Measurements from ENCODE around the gene CHERP.
"Not testable (repeated sequence)": the region's sequence is repeated elsewhere in the genome, so short reads cannot be mapped to it uniquely, and the experiment has no call there.

CHERP gene

DNA sequence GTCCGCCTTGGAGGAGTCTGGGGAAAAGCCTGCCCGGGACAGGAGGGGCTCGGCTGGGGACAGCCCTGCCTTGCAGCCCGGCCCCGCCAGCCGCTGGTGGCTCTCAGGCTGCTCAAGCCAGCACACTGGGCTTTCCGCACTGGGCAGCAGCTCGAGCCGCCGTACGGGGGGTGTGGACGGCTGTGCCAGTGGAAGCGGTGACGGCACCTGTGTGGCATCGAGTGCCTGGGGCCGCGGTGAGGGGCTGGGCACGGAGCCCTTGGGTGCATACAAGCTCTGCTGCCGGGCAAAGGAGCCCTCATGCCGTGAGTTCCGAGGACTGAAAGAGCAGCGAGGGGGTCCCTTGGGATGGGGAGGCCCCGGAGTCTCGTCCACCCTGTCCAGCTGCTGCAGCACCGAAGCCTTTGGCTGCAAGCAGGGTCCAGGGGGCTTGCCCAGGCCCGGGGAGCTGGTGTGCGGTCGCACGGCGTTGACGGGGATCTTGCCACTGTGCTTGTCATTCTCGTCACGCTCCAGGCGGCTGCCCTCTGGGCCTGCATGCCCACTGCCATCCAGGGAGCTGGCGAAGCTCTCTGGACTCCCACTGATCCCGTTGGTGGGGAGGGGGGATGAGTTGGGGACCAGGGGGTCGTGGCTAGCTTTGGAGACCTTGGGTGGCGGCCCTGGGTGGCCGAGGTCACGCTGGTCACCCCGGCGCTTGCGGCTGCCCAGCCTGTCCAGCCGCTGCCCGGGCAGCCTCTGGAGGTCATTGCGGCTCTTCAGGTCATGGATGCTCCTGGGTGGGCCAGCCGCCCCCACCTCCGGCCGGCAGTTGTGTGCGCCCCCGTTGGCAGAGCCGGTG, 34.7 kb upstream of the CHERP start:
- no peak for DNase-seq (ENCODE audit: low spot score)

DNA sequence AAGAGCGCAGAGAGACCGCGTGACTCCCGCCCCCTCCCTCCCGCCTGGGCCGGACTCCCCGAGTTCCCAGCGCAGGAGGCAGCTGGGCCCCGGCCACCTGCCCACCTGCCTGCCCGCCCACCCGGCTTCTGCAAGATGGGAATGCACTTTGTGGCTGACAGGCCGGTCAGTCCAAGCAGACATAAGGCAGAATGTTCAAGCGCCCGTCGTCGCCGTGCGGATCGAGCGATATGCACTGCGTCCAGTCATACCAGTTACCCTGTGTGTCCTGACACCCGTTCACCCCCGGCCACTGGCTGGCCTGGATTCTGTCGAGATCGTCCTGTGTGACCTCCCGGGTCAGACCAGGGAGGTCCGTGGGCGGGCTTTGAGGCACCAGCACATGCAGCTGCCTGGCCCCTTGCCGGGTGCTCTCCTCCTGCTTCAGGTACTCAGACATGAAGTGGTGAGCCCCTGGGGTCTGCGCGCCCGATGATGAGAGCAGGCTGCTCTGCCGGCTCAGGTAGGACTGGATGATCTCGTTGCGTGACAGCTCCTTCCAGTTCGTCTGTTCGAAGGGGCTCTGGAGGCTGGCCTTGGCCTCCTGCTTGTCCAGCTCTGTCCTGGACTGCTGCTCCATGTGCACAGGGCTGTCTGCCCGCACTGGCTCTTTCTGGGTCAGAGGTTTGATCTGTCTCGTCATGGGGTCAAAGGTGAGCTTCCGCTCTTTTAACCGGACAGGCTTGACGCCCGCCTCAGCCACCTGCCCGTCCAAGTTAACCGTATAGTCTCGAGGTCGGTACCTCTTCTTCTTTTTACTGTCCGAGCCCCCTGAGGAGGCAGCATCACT, 33.8 kb upstream of the CHERP start:
- no peak for DNase-seq (ENCODE audit: low spot score)

DNA sequence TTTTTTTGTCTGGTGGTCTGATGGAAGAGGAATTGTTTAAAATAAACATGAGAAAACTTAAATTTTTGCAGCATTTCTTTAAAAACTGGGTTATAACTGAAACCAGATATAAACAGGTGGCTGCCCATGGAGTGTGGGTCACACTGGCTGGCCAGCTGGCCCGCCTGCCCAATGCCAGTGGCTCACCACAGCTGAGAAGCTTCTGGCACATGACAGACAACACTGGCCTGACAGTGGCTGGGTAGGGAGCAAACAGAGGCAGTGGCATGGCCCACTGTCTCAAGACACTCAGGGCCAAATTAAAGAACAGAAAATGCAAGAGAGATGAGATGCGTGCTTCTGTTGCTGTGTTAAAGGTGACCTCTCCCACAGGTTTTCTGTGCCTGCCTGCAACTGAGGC, 33.0 kb upstream of the CHERP start:
- DNase-seq (ENCODE audit: low spot score), result no peak

DNA sequence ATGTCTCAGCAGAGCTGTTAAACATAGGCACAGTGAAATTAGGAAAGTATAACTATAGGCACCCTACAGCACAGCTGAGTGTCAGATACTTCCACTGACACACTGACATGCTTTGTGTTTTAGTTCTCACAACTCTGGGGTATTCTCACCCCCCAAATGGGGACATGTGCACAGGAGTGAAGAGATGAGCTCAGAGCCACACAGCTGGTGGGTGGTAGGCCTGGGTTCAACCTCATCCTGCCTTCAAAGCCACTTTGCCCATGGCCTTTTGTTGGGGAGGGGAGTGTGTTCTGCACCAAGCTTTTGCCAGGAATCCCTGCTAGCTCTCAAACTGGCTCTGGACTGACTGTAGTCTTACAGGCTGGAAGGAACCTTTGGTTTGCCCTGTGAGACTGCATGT, 31.7 kb upstream of the CHERP start:
- DNase-seq (ENCODE audit: low spot score), result no peak

DNA sequence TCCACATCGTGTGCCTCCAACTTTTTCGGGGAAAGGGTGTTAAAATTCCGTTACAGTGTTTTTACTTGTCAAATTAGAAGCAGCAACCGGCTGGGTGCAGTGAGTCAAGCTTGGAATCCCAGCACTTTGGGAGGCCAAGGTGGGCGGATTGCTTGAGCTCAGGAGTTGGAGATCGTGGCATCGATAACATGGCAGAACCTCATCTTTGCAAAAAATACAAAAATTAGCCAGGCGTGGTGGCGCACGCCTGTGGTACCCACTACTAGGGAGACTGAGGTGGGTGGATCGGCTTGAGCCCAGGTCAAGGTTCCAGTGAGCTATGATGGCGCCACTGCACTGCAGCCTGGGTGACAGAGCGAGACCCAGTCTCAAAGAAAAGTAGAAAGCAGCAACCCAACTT, 31.1 kb upstream of the CHERP start:
- no peak for DNase-seq (ENCODE audit: low spot score)

DNA sequence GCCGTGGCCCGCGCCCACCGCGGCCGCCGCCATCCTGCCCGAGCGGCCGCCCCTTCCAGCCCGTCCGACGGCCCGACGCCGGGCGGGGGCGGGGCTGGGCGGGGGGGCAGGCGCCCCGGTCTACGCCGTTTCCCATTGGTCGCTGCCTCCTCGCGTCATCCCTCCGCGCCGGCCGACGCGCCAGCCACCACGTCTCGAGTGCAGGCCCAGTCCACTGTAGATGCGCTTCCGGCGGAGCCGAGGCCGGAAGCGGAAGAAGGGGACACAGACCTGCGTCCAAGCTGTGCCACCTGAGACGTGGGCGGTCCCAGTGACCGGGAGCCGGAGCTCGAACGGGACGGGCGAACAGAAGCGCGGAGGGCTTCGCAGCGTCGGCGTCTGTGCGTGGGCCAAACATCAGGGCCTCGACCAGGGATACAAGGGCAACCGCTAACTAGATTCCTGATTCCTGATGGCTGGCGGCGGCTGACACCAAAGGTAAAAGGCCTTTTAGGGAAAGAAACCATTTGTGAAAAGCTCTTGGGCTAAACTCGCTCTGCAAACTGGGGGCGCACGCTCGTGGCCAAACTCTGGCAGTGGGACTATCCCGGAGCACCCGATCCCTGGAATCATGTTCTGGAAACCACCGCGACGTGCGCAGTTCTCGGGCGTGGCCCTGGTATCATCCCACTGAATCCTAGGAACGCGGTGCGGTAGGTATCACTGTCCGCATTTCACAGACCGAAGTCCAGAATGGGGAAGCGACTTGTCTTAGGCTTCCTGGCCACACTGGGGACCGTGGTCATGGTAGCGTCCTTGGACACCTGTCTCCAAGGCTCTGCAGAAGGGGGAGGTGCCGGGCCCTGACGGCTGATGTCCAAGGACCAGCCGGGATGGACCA, 30.3 kb upstream of the CHERP start, which contains the start of gene SLC35E1:
SLC35E1 (minus strand) TSS at position 84 of the 880 bp plus-strand sequence; CDS start at position 33, 51 bp downstream.
- DNase-seq (ENCODE audit: low spot score), result peak; percentile 100

DNA sequence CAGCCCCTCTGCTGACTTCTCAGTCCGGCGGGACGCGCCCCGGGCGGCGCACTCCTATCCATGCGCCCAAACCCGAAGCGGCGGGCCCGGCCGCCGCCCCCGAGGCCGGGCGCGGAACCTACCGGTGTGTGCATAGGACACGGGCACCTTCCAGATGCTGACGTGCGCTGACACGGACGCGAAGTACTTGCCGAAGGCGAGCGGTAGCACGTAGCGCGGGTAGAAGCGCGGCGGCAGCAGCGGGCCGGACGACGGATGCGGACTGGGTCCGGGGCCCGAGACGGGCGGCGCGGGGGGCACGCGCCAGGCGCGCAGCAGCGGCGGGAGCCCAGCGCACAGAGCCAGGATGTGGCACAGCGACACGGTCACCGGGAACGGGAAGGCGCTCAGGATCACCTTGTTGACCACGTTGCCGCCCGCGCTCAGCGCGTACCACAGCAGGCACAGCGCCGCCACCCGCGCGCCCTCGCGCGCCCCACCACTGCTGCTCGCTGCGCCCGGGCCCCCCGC, 29.6 kb upstream of the CHERP start:
- DNase-seq (ENCODE audit: low spot score), result peak; percentile 47

DNA sequence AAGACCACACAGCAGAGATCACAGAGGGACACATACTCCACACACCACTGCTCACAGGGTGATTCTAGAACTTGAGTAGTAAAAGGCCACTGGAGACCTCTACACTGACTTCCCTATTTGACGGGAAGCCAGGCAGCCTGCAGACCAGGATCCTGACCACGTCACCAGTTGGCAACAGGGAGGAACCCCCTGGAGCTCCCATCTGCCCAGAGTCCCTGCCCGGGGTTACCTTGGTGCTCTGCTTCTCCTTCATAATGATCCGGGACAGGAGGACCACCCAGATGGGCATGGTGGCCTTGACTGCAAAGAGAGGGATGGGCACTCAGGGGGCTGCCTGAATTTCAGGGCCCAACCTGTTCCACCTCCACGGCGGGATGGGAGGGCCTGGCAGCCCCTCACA, 29.0 kb upstream of the CHERP start:
- DNase-seq (ENCODE audit: low spot score), result no peak

DNA sequence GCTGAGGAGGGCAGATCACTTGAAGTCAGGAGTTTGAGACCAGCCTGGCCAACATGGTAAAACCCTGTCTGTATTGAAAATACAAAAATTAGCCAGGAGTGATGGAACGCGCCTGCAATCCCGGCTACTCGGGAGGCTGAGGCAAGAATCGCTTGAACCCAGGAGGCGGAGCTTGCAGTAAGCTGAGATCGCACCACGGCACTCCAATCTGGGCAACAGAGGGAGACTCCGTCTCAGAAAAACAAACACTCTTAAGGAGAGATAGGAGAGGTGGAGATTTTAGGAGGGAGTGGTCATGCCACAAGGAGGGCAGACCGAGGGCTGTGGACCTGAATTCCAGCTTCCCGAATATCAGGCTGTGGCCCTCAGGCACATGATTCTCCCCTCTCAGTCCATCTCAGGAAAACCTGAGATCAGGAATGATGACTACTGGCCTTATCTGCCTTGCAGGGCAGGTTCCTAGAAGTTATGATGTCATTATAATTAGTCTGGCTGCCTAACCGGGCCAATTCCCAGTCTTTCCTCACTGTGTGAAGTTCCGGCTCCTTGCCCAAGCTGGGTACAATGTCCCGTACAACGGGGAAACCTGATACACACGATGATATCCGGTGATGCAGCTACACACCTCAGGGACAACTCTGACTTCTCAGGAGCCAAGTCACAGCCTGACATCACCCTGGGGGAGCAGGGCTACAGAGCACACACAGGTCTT, 27.5 kb upstream of the CHERP start:
- DNase-seq (ENCODE audit: low spot score), result no peak

DNA sequence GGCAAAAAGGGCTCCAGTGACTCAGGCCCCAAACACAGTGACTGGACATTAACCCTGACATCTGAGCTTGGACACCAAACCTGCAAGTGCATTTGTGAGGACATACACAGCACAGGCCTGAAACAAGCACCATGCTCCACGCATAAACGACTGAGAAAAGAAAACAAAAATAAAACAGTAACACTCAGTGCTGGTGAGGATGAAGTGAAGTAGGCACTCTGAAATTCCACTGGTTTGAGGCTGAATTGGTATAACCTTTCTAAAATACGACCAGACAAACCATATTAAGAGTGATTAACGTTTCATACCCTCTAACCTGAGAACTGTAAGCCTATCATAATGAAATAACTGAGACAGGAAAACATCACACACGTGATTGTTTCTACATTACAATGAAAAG, 24.5 kb upstream of the CHERP start:
- DNase-seq (ENCODE audit: low spot score), result no peak

DNA sequence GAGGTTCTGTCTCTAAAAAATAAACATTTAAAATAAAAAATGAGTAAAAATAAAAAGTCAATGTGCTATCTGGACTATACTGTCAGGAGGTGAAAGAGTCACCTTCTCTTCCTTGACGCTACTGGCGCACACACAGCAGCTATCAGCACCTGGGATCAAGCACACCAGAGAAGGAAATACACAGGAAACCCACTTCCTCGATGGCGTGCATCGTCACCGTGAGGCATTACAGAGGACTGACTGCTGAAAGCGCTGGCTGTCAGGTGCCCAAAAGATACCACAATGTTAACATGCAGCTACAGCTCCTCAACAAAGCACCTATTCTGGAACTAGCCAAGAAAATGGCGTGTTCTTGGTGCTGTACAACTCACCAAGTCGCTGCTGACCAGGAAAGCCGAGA, 23.9 kb upstream of the CHERP start:
- no peak for DNase-seq (ENCODE audit: low spot score)

DNA sequence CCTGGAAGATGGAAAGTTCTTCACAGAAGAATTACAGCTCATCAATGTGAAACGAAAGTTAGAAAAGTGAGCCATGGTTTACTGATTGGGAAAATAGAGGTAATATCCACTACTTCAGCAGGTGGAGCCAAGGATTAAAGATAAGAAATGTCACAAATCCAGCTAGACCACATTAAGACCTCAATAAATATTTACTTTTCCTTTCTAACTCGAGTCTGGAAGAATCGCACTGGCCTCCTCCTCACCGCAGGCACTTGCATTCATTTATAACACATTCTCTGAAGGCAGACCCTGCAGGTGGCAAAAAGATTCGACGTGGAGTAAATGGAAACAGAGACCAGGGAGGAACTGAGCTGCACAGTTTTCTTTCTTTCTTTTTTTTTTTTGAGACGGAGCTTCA, 22.6 kb upstream of the CHERP start:
- no peak for DNase-seq (ENCODE audit: low spot score)

DNA sequence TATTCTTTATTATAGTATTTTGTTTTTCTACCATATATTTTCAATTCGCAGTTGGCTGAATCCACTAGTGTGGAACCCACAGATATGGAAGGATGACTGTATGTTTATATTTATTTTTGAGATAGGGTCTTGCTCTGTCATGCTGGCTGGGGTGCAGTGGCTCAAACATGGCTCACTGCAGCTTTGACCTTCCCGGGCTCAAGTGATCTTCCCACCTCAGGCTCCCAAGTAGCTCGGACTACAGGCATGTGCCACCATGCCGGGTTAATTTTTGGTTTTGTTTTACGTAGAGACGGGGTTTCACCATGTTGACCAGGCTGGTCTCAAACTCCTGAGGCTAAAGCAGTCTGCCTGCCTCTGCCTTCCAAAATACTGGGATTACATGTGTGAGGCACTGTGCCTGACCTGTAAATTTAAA, 20.4 kb upstream of the CHERP start:
- DNase-seq (ENCODE audit: low spot score), result no peak

DNA sequence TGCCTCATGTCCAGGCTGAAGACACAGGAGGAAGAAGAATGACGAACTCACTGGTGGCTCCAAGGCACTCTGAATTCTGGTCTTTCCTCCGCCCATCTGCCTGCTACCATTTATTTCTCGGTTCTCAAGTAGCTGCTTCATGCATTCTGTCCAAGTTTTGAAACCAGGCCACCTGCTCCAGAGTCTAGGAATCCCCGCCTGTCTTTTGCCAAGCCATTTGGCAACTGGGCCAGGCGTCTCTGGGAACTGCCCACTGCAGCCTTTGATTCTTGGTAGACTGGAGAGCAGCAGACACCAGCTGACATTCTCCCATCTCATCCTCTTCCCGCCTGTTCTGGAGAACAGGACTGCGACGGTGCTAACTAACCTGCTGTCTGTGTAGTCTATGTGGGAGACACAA, 19.1 kb upstream of the CHERP start:
- no peak for DNase-seq (ENCODE audit: low spot score)

DNA sequence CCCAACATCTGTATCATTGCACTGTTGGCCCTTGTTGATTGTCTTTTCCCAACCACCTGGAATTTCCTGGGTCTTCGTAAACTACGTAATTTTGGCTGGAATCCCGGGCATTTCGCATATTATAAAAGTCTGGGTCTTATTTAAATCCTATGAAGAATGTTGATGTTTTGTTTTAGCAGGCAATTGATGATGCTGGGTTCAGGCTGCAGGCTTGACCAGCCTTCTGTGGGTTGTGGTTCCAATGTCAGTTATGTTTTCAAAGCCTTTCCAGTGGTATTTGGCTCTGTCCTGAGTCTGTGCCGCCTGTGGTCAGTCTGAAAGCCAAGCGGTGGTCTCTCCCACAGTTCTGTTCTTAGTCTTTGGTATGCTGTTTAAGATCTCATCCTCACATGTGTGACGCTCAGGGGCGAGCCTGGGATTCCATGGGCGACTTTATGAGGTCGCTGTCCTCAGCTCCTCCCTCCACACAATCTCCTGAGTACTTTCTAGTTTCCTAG, 17.6 kb upstream of the CHERP start:
- no peak for DNase-seq (ENCODE audit: low spot score)

DNA sequence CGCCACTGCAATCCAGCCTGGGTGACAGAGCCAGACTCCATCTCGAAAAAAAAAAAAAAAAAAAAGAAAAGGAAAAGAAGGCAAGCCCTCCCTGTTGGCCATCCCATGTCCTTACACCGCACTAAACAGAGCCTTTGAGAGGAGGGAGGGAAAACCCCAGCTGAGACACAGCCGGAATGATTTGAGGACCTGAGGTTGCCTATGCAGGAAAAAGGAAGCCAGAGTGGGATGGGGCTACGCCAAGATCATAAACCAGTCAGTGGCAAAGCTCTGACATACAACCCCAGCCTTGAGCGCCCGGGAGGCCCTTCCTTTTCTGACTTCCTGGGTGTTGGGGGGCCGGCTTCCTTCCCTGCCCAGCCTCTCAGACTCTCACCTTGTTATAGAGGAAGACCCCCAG, 12.5 kb upstream of the CHERP start:
- DNase-seq (ENCODE audit: low spot score), result no peak

DNA sequence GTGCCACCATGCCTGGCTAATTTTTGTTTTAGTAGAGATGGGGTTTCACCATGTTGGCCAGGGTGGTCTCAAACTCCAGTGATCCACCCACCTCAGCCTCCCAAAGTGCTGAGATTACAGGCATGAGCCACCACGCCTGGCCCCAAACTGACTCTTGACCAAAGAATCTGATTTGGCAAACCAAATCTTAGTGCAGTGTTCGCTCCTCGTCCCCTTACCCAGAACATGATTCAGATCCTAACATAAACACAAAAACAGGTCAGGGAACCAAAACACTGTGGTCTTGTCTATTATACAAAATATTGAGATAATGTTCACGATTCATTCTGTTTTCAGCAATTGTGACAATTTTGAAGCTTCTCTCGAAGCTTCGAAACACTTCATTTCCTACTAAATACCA, 9.7 kb upstream of the CHERP start:
- not testable (repeated sequence) for DNase-seq (ENCODE audit: low spot score)

DNA sequence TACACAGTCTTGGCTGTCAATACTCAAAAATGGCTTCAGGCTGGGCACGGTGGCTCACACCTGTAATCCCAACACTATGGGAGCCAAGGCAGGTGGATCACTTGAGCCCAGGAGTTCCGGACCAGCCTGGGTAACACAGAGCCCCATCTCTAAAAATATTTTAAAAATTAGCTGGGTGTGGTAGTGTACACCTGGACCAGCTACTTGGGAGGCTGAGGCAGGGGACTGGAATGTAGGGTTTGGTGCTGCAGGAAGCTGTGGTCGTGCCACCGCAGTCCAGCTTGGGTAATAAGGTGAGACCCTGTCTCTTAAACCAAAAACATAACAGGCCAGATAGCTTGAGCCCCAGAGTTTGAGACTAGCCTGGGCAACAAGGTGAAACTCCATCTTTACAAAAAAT, 6.7 kb upstream of the CHERP start:
- DNase-seq (ENCODE audit: low spot score), result no peak

DNA sequence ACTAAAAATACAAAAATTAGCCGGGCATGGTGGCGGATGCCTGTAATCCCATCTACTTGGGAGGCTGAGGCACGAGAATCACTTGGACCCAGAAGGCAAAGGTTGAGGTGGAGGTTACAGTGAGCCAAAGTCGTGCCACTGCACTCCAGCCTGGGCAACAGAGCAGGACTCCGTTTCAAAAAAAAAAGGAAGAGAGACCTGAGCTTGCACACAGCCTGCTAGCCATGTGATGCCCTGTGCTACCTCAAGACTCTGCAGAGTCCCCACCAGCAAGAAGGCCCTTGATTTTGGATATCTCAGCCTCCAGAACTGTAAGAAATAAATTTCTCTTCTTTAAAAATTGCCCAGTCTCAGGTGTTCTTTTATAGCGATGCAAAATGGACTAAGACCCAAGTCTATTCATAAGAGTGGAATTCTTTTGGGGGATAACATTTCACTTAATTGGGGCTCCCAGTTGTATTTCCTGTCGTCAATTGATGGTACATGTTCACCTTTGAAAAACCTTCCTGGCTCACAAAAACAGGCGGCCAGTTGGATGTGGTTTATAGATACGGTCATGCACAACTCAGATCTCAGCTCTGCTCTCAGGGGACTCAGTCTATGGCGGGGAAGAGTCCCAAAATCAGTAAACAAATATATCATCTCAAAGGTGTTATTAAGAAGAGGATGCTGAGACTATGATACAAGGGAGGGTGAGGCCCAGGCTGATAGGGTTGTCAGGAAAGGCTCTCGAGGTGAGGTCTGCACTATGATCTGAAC, 2.4 kb upstream of the CHERP start:
- no peak for DNase-seq (ENCODE audit: low spot score)

DNA sequence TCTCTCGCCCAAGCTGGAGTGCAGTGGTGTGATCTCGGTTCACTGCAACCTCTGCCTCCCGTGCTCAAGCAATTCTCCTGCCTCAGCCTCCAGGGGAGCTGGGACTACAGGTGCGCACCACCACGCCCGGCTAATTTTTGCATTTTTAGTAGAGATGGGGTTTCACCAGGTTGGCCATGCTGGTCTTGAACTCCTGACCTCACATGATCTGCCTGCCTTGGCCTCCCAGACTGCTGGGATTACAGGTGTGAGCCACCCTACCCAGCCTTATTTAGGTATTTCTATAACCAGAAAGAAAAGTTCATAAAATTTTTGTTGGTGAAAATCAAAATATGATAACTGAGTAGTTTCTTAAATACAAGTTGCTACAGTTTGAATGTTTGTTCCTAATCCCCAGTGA, 1.5 kb upstream of the CHERP start:
- DNase-seq (ENCODE audit: low spot score), result not testable (repeated sequence)

Data from HuH-7.5 (cell line).